NB4 (cell line): ENCODE results near the gene ABLIM1.

Source experiments
- DNase-seq: peaks from one replicate; pipeline ENCODE4 v3.0.0; 2010; ENCODE audit warnings: low read depth
- H3K4me3 ChIP-seq: one replicate; pipeline ENCODE4 v1.5.1; 2011; ENCODE audit warnings: mild to moderate bottlenecking, low read depth, low read length, moderate library complexity
- MYC ChIP-seq: IDR thresholded peaks from 2 replicates; pipeline ENCODE4 v1.6.1; 2011; ENCODE audit warnings: low read depth, low read length
- POLR2A ChIP-seq: IDR thresholded peaks from 2 replicates; pipeline ENCODE4 v1.6.1; 2011; ENCODE audit warnings: mild to moderate bottlenecking; ENCODE audit not compliant: insufficient read length; ENCODE audit errors: extremely low read depth
- TF ChIP-seq, protein P1 (sequence below): IDR thresholded peaks from one replicate; pipeline ENCODE4 v1.5.1; 2012; ENCODE audit warnings: low read depth, low read length
- TF ChIP-seq, protein P2 (sequence below): IDR thresholded peaks from 2 replicates; pipeline ENCODE4 v1.6.1; 2011; ENCODE audit warnings: low read depth, low read length

The ABLIM1 gene

DNA sequence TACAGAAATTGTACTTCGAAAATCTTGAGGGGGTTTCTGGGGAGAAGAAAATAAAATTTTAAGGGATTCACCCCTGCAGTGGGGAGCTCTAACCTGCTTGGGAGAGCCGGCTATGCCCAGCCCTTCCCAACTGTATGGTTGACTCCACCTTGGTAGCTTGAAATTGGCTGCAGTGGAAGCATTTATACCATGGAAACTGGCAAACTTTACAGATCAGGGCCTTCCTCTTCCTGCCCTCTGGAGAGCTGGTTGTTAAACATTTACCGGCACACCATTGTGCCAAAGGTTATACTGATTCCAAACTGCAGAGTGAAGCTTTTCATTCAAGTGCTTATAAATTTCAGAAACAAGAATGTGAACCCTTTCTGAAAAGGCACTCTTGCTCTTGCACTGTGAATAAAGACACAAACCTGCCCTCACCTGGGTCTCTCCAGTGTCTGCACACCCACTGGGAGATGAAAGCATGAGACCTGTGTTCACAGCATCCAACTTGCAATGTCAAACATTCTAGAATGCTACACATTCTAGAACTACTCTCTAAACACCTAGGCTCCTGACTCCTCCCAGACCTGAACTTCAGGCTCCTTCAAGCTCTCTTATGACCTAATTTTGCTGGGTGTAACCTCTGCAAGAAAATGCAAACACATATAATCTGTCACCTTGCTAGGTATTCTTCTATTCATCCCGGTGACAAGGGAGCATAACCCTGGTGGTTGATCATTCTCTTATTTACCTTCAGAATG lies 44.7 kb downstream of the ABLIM1 start:
- DNase-seq, result no peak
- H3K4me3 ChIP-seq, result no peak overlapping the region
- TF ChIP-seq, protein P1, sequence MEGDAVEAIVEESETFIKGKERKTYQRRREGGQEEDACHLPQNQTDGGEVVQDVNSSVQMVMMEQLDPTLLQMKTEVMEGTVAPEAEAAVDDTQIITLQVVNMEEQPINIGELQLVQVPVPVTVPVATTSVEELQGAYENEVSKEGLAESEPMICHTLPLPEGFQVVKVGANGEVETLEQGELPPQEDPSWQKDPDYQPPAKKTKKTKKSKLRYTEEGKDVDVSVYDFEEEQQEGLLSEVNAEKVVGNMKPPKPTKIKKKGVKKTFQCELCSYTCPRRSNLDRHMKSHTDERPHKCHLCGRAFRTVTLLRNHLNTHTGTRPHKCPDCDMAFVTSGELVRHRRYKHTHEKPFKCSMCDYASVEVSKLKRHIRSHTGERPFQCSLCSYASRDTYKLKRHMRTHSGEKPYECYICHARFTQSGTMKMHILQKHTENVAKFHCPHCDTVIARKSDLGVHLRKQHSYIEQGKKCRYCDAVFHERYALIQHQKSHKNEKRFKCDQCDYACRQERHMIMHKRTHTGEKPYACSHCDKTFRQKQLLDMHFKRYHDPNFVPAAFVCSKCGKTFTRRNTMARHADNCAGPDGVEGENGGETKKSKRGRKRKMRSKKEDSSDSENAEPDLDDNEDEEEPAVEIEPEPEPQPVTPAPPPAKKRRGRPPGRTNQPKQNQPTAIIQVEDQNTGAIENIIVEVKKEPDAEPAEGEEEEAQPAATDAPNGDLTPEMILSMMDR, result no peak
- no peak for TF ChIP-seq MYC

- H3K4me3 ChIP-seq, result no peak overlapping the region
- no peak for DNase-seq
- TF ChIP-seq, protein P1, result no peak
- TF ChIP-seq POLR2A (no peak), MYC (no peak)
- TF ChIP-seq, protein P2, sequence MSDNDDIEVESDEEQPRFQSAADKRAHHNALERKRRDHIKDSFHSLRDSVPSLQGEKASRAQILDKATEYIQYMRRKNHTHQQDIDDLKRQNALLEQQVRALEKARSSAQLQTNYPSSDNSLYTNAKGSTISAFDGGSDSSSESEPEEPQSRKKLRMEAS, result no peak
Observed at GRCh38 chr10:114611617-114612016, 46.5 kb downstream of the ABLIM1 start.

- no peak for DNase-seq
- H3K4me3 ChIP-seq, result no peak overlapping the region
- TF ChIP-seq MYC (no peak), POLR2A (no peak)
- TF ChIP-seq, protein P1, result no peak
- TF ChIP-seq, protein P2, result no peak
Observed at GRCh38 chr10:114609518-114610426, 48.3 kb downstream of the ABLIM1 start.

DNA sequence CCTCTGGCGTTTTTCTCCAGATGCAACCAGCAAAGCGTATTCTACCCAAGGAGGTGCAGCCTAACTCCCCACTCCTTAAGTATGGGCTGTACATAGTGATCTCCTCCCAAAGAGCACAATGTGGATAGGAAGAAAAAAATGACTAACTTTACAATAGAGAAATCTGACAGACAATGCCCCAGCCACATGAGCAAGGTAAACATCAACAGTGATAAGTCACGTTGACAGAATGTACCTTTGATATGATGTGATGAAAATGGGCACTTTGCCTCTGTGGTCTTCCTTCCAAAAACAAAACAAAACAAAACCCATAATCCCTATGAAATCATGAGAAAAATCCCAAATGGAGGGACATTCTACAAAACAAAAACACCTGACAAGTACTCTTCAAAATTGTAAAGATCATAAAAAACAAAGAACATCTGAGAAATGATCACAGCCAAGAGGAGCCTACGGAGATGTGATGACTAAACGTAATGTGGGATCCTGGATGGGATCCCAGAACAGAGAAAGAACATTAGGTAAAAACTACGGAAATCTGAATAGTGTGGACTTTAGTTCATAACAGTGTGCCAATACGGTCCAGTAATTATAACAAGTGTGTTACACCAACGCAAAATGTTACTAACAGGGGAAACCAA lies 50.6 kb downstream of the ABLIM1 start:
- H3K4me3 ChIP-seq, result no peak overlapping the region
- no peak for DNase-seq
- TF ChIP-seq, protein P2, result no peak
- TF ChIP-seq, protein P1, result no peak
- TF ChIP-seq POLR2A, result no peak
- TF ChIP-seq MYC, result no peak

GRCh38 chr10:114605155-114605797 lies 52.8 kb downstream of the ABLIM1 start:
- TF ChIP-seq MYC (no peak), POLR2A (no peak)
- TF ChIP-seq, protein P2, result no peak
- TF ChIP-seq, protein P1, result no peak
- no peak for DNase-seq
- H3K4me3 ChIP-seq, result no peak overlapping the region
